ENCODE results near the gene PRKRIP1. TPM values are rescaled to one million over a fixed set of nuclear protein-coding genes. Genes with fewer than 3 reads are reported as not detected.

PRKRIP1 gene
- total RNA-seq, 2 experiments from 2014 or later = 20.8 to 22.6 TPM

DNA sequence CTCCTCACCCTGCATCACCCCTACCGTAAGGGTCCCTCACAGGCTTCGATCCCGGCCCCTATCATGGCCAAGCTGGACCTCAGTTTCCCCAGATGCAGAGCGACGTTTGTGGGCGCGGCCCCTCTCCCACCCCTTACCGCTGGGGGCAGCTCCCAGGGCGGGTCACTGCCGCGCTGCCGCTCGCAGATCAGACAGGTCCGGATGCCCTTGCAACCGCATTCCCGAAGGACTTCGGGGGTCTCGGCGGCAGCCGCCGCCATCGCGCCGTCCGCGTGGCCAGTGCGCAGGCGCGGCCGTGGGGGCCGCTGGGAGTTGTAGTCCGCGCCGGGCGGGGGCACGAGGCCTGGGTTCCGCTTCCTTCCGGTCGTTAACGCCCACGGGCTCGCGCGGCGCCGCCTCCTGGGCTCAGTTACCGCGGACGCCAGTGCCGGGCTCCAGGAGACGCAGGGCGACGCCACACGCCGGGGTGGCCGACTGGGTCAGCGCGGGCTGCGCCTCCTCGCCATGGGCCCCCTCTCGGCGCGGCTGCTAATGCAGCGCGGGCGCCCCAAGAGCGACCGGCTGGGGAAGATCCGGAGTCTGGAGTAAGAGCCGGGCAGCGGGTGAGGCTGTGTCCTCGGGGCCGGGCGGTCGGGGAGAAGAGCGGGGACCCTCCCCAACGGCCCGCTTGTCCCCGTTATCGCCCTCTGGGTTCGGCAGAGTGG lies 68.6 kb downstream of the PRKRIP1 start, which contains the start of the genes ALKBH4 and LRWD1:
Gene ALKBH4 (minus strand): TSS at position 287 of the 704 bp plus-strand sequence. CDS start 27 bp downstream, at position 260.
Gene LRWD1 (plus strand): TSS at position 408 of the 704 bp plus-strand sequence. CDS start 97 bp downstream, at position 505.
- H3K9me3 Mint-ChIP-seq = no peaks in the 10 kb centered on the region
- H3K4me1 Mint-ChIP-seq (ENCODE audit: low read depth) = peaks cover 28% of the 10 kb centered on the region
- H3K4me3 Mint-ChIP-seq = peak within 1 kb of the TSS; percentile 93
- intact Hi-C loops (cut with micrococcal nuclease) = loop anchor here (1.0 to 5.0 kb wide), 3 partner anchors 38 to 177 kb away; partner anchors contain the start of gene SH2B2
- H3K27me3 Mint-ChIP-seq = no peaks in the 10 kb centered on the region
- H3K36me3 Mint-ChIP-seq = no peaks in the 10 kb centered on the region
- DNase-seq = peak; percentile 97
- ChIA-PET POLR2A (interaction anchor here (0.9 to 2.2 kb wide), 5 partner anchors 9 to 64 kb away, joined by 3 to 7 read pairs (median 4); no protein-coding TSS in a partner anchor), CTCF (interaction anchor here (0.7 to 3.8 kb wide), 5 partner anchors 9 to 60 kb away, joined by 3 to 20 read pairs (median 4); no protein-coding TSS in a partner anchor)
- peak within 1 kb of the TSS; percentile 75 for H3K27ac Mint-ChIP-seq

DNA sequence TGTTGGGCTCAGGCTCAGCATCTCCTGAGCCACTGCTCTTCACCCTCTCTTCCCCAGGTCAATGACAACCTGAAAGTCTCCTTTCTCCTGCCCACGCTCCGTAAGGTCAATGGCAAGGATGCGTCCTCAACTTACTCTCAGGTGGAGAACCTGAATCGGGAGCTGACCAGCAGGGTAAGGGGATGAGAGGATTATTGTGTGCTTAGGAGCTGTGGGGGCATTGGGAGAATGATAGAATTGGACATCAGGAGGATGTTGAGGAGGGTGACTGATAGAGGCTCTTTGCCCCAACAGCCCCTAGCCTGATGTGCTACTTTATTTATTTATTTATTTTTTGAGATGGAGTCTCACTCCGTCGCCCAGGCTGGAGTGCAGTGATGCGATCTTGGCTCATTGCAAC lies 69.9 kb downstream of the PRKRIP1 start:
- POLR2A ChIA-PET = interaction anchor here (1.8 kb wide), 1 partner anchor 40 kb away, joined by 6 read pairs; no protein-coding TSS in a partner anchor
- no peaks in the 10 kb centered on the region for H3K36me3 Mint-ChIP-seq

DNA sequence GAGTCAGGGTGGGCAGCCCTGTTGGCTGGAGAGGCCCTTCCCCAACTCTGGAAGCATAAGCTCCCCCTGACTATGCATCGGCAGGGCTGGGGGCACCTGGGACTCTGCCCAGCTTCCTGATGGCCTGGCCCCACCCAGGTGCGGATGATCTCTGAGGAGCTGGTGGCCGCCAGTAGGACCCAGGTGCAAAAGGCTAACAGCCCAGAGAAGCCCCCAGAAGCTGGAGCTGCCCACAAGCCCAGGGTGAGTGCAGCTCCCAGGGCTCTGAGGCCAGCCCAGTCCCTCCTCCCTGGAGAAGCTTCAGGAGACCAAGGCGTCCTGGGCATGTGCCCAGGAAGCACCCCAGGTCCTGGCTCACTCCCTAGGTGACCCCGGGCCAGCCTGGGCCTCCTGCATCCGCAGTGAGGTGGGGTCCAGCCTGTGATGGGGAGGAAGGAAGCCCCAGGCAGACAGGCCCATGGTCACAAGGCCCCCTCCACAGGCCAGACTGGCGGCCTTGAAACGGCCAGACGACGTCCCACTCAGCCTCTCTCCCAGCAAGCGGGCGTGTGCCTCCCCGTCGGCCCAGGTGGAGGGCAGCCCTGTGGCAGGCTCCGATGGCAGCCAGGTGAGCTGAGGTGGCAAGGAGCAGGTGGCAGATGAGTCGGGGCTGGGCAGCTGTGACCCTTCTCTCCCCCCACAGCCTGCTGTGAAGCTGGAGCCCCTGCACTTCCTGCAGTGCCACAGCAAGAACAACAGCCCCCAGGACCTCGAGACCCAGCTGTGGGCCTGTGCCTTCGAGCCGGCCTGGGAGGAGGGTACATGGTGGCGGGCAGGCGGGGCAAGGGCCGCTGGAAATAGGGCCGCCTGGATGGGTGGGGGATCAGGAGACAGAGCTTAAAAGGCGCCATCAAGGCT lies 71.7 kb downstream of the PRKRIP1 start:
- Mint-ChIP-seq H3K27me3 (no peaks in the 10 kb centered on the region), H3K4me3 (no peak overlapping the region), H3K27ac (no peak overlapping the region), H3K4me1 (ENCODE audit: low read depth) (peaks cover 22% of the 10 kb centered on the region), H3K9me3 (no peaks in the 10 kb centered on the region), H3K36me3 (peaks cover 1% of the 10 kb centered on the region)
- DNase-seq = no peak
- CTCF ChIA-PET = interaction anchor here (0.6 to 3.8 kb wide), 8 partner anchors 11 to 76 kb away, joined by 3 to 25 read pairs (median 4); no protein-coding TSS in a partner anchor
- intact Hi-C loops (cut with micrococcal nuclease) = loop anchor here (5.0 kb wide), 1 partner anchor 66 kb away; no protein-coding TSS in a partner anchor
- POLR2A ChIA-PET = interaction anchor here (0.5 kb wide), 1 partner anchor 1226 kb away, joined by 3 read pairs; no protein-coding TSS in a partner anchor

More for the DNA sequence above, 69.9 kb downstream of the PRKRIP1 start:
- DNase-seq = no peak
- Mint-ChIP-seq H3K27ac (no peak overlapping the region), H3K4me1 (ENCODE audit: low read depth) (peaks cover 28% of the 10 kb centered on the region), H3K9me3 (no peaks in the 10 kb centered on the region), H3K27me3 (no peaks in the 10 kb centered on the region), H3K4me3 (peak overlapping the region; percentile 93)
- intact Hi-C loops (cut with micrococcal nuclease) = loop anchor here (5.0 kb wide), 1 partner anchor 64 kb away; no protein-coding TSS in a partner anchor
- CTCF ChIA-PET = interaction anchor here (0.6 to 3.8 kb wide), 7 partner anchors 20 to 272 kb away, joined by 3 to 25 read pairs (median 4); no protein-coding TSS in a partner anchor

DNA sequence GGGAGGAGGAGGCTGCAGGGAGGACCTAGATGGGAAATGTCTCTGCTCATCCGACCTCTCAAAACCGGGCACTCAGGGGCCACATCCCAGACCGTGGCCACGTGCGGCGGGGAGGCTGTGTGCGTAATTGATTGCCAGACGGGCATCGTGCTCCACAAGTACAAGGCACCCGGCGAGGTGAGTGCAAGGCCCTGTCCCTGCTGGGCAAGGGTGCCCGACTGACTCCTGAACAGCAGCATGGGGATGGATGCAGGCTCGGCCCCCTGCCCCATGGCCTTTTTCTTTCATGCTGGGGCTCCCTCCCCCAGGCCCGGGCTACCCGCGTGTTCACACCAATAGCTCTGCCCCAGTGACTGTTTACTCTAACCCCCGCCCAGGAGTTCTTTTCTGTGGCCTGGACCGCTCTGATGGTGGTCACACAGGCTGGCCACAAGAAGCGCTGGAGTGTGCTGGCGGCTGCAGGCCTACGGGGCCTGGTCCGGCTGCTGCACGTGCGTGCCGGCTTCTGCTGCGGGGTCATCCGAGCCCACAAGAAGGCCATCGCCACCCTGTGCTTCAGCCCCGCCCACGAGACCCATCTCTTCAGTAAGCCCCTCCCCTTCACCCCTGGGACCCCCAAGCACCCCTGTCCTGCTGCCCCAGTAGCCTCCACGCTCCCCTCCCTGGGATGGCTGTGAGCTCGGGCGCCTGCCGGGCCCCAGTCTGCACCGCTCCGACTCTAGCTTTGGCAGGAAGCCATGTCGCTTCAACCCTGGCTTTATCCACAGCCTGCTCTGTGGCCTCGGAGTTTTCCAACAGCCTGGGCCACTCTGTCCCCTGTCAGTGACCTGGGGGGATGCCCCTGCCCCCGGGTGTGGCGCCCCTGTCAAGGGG lies 72.6 kb downstream of the PRKRIP1 start:
- Mint-ChIP-seq H3K4me1 (ENCODE audit: low read depth) (peaks cover 20% of the 10 kb centered on the region), H3K27me3 (no peaks in the 10 kb centered on the region), H3K36me3 (peaks cover 1% of the 10 kb centered on the region), H3K9me3 (no peaks in the 10 kb centered on the region), H3K27ac (no peak overlapping the region), H3K4me3 (no peak overlapping the region)
- DNase-seq = no peak
- ChIA-PET CTCF (interaction anchor here (0.7 to 3.8 kb wide), 3 partner anchors 17 to 65 kb away, joined by 3 to 25 read pairs (median 20); no protein-coding TSS in a partner anchor), POLR2A (no interaction called here)
- intact Hi-C loops (cut with micrococcal nuclease) = loop anchor here (5.0 kb wide), 1 partner anchor 66 kb away; no protein-coding TSS in a partner anchor

DNA sequence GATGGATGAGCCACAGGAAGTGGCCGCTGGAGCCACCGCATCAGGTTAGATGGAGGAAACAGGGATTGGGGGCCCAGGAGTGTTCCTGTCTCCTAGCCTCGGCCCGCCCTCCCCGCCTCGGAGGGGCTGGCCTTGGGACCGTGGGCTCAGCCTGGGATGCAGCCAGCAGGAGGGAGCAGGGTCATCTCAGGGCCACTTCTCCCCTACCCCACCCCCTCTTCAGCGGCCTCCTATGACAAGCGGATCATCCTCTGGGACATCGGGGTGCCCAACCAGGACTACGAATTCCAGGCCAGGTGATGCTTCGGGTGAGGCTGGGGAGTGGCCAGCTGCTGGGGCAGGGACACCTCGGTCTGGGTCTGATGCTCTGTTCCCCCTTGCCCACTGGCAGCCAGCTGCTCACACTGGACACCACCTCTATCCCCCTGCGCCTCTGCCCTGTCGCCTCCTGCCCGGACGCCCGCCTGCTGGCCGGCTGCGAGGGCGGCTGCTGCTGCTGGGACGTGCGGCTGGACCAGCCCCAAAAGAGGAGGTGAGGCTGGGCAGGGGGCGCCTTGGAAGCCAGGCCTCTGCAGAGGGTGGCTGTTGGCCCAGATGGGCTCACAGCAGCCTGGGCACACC lies 73.3 kb downstream of the PRKRIP1 start:
- peaks cover 1% of the 10 kb centered on the region for H3K36me3 Mint-ChIP-seq
- no peak overlapping the region for H3K27ac Mint-ChIP-seq
- no peak overlapping the region for H3K4me3 Mint-ChIP-seq
- intact Hi-C loops (cut with micrococcal nuclease) = loop anchor here (5.0 kb wide), 1 partner anchor 67 kb away; no protein-coding TSS in a partner anchor
- no peak for DNase-seq
- H3K4me1 Mint-ChIP-seq (ENCODE audit: low read depth) = peaks cover 14% of the 10 kb centered on the region
- POLR2A ChIA-PET = no interaction called here
- CTCF ChIA-PET = interaction anchor here (0.7 kb wide), 1 partner anchor 18 kb away, joined by 3 read pairs; no protein-coding TSS in a partner anchor
- H3K9me3 Mint-ChIP-seq = no peaks in the 10 kb centered on the region
- H3K27me3 Mint-ChIP-seq = no peaks in the 10 kb centered on the region

DNA sequence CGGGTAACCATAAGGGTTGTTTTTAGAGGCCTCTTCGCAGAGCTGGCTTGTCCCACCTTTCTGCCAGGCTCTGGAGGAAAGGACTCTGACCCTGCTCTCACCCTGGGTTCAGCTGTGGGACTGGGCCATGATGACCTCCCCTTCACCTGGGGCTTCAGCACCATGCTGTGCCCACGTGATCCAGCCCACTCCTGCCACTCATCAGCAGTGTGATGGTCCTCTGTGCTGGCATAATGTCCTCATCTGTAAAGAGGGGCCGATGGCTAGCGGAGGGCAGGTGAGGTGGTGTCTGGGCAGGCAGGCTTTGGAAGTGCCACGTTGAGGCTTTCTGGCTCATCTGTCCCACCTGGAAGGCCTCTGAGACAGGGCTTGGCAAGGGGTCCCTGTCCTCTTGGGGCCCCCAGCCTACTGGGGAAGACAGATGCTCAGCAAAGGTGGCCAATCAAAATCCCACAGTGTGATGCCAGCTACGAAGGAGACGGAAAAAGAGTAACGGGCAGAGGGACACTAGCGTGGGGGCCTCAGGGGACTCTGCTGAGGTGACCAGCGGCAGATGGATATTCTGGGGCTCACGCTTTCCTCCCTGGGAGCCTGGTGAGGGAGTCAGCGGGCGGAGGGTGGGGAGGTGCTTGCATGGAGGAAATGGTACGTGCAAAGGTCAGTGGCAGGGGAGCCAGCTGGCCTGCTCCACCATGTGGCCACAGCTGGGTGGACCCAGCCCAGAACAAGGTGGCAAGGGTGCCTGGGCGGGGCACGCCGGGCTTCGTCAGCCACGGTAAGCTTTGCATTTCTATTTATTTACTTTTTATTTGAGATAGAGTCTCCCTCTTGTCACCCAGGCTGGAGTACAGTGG lies 74.0 kb downstream of the PRKRIP1 start:
- CTCF ChIA-PET = no interaction called here
- Mint-ChIP-seq H3K27me3 (no peaks in the 10 kb centered on the region), H3K36me3 (peaks cover 1% of the 10 kb centered on the region), H3K4me3 (no peak overlapping the region), H3K9me3 (no peaks in the 10 kb centered on the region), H3K4me1 (ENCODE audit: low read depth) (peaks cover 14% of the 10 kb centered on the region), H3K27ac (no peak overlapping the region)
- intact Hi-C loops (cut with micrococcal nuclease) = loop anchor here (5.0 kb wide), 1 partner anchor 68 kb away; no protein-coding TSS in a partner anchor
- POLR2A ChIA-PET = no interaction called here
- DNase-seq = no peak

DNA sequence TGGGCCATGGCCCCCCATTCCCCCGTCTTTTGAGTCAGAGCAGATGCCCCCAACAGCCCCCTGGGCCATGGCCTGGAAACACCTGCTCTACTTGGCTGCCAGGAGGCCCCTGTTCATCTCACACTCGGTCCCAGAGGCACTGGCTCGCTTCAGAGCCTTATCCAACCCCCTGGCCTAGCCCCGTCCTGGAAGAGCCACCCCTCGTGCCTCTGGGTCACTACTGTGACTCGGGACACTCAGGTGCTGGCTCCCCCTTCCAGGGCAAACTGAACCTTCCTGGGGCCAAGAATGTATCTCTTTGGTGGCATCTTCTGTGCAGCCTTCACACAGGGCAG lies 75.6 kb downstream of the PRKRIP1 start:
- ChIA-PET CTCF (no interaction called here), POLR2A (interaction anchor here (0.8 kb wide), 1 partner anchor 57 kb away, joined by 3 read pairs; no protein-coding TSS in a partner anchor)
- DNase-seq = no peak
- no peaks in the 10 kb centered on the region for H3K9me3 Mint-ChIP-seq
- no peak overlapping the region for H3K4me3 Mint-ChIP-seq
- H3K4me1 Mint-ChIP-seq (ENCODE audit: low read depth) = peaks cover 4% of the 10 kb centered on the region
- intact Hi-C loops (cut with micrococcal nuclease) = no loop called here
- no peaks in the 10 kb centered on the region for H3K27me3 Mint-ChIP-seq
- H3K36me3 Mint-ChIP-seq = peaks cover 1% of the 10 kb centered on the region
- peak overlapping the region; percentile 21 for H3K27ac Mint-ChIP-seq

DNA sequence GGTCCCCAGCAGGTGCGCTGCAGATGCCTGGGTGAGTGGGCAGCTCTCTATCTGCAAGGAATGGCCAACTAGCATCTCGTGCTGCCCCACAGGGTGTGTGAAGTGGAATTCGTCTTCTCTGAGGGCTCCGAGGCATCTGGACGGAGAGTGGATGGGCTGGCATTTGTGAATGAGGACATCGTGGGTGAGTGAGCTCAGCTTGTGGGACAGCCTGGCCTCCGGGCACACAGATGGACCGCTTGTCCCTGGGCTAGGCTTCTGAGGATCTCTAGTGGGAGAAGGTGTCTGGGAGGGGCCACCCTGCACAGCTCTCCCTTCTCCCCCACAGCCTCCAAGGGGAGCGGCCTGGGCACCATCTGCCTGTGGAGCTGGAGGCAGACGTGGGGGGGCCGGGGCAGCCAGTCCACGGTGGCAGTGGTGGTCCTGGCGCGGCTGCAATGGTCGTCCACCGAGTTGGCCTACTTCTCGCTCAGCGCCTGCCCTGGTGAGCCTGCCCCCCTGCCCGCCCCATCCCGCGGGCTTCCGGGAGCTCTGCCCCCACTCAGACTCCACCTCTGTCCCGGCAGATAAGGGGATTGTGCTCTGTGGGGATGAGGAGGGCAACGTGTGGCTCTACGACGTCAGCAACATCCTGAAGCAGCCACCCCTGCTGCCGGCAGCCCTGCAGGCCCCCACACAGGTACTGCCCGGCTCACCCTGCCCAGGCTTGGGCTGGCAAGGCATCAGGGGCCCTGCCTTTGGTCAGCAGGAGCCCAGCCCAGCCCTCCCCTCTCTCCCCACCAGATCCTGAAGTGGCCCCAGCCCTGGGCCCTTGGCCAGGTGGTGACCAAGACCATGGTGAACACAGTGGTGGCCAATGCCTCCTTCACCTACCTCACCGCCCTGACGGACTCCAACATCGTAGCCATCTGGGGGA lies 76.2 kb downstream of the PRKRIP1 start:
- no peak overlapping the region for H3K4me3 Mint-ChIP-seq
- no peaks in the 10 kb centered on the region for H3K27me3 Mint-ChIP-seq
- peaks cover 1% of the 10 kb centered on the region for H3K36me3 Mint-ChIP-seq
- no peaks in the 10 kb centered on the region for H3K9me3 Mint-ChIP-seq
- H3K4me1 Mint-ChIP-seq (ENCODE audit: low read depth) = no peaks in the 10 kb centered on the region
- no peak for DNase-seq
- POLR2A ChIA-PET = no interaction called here
- CTCF ChIA-PET = interaction anchor here (0.6 kb wide), 1 partner anchor 14 kb away, joined by 3 read pairs; no protein-coding TSS in a partner anchor
- intact Hi-C loops (cut with micrococcal nuclease) = no loop called here
- peak overlapping the region; percentile 21 for H3K27ac Mint-ChIP-seq

DNA sequence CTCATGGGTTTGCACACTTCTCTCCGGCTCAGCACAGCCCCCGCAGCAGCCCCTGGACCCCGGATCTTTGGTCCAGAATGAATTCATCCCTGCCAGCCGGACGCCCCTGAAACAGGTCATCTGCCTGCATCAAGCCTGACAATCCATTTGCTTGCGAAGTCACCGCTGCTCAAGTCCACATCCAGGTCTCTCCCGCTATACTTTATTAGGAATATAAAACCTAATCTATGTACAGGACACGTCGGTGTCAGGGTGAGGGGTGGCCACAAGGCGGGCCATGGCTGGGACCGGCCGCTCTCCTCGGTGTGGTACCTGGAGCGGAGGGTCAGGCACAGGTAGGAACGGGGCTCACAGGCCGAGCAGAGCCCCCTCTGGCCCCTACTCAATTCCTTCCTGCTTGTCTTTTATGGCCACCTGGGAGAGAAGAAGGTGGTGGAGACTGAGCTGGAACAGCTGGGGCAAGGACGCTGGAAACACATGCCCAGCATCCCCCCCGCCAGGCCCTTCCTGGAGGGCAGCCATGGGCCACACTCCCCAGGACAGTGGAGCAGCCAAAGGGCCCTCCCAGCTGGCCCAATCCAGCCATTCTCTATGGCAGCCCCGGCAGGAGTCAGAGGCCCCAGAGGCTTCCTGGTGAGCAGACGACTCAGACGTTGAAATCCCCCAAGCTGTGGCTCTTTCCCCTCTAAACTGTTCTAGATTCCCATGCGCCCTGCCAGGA lies 77.3 kb downstream of the PRKRIP1 start:
- no peaks in the 10 kb centered on the region for H3K4me1 Mint-ChIP-seq (ENCODE audit: low read depth)
- no peak overlapping the region for H3K4me3 Mint-ChIP-seq
- no peak for DNase-seq
- intact Hi-C loops (cut with micrococcal nuclease) = no loop called here
- peaks cover 1% of the 10 kb centered on the region for H3K36me3 Mint-ChIP-seq
- H3K27me3 Mint-ChIP-seq = no peaks in the 10 kb centered on the region
- H3K9me3 Mint-ChIP-seq = no peaks in the 10 kb centered on the region
- CTCF ChIA-PET = interaction anchor here (0.6 to 1.3 kb wide), 2 partner anchors 9 to 15 kb away, joined by 3 to 4 read pairs; no protein-coding TSS in a partner anchor
- POLR2A ChIA-PET = no interaction called here
- no peak overlapping the region for H3K27ac Mint-ChIP-seq
